ENCODE measurements around the gene ARL6IP4.
"Not testable (repeated sequence)": the region's sequence is repeated elsewhere in the genome, so short reads cannot be mapped to it uniquely, and the experiment has no call there.

ARL6IP4 gene

GRCh38 chr12:123010681-123011080, 30.2 kb downstream of the ARL6IP4 start:
- no peak for DNase-seq (ENCODE audit: low read depth in 2 of 2)

- no peak for DNase-seq (ENCODE audit: low read depth in 2 of 2)
Measured at GRCh38 chr12:123011701-123012100, 31.2 kb downstream of the ARL6IP4 start.

GRCh38 chr12:123013185-123014095, 33.0 kb downstream of the ARL6IP4 start:
- no peak for DNase-seq (ENCODE audit: low read depth in 2 of 2)

GRCh38 chr12:123014473-123014872, 34.0 kb downstream of the ARL6IP4 start:
- not testable (repeated sequence) for DNase-seq (ENCODE audit: low read depth in 2 of 2)

GRCh38 chr12:123017753-123018152, 37.3 kb downstream of the ARL6IP4 start:
- no peak for DNase-seq (ENCODE audit: low read depth in 2 of 2)

- DNase-seq (ENCODE audit: low read depth in 2 of 2) = no peak
Measured at GRCh38 chr12:123019841-123020138, 39.3 kb downstream of the ARL6IP4 start.

- no peak for DNase-seq (ENCODE audit: low read depth in 2 of 2)
Measured at GRCh38 chr12:123021688-123022604, 41.5 kb downstream of the ARL6IP4 start.

- no peak for DNase-seq (ENCODE audit: low read depth in 2 of 2)
Measured at GRCh38 chr12:123022846-123023245, 42.4 kb downstream of the ARL6IP4 start.

- no peak for DNase-seq (ENCODE audit: low read depth in 2 of 2)
Measured at GRCh38 chr12:123024819-123025391, 44.4 kb downstream of the ARL6IP4 start.

- DNase-seq (ENCODE audit: low read depth in 2 of 2) = no peak
Measured at GRCh38 chr12:123026094-123026853, 45.8 kb downstream of the ARL6IP4 start.

- no peak for DNase-seq (ENCODE audit: low read depth in 2 of 2)
Measured at GRCh38 chr12:123027726-123028445, 47.4 kb downstream of the ARL6IP4 start.

GRCh38 chr12:123028475-123028874, 48.0 kb downstream of the ARL6IP4 start:
- no peak for DNase-seq (ENCODE audit: low read depth in 2 of 2)

- DNase-seq (ENCODE audit: low read depth in 2 of 2) = no peak
Measured at GRCh38 chr12:123029550-123029949, 49.1 kb downstream of the ARL6IP4 start.

GRCh38 chr12:123030686-123031085, 50.2 kb downstream of the ARL6IP4 start:
- DNase-seq (ENCODE audit: low read depth in 2 of 2) = no peak

- no peak for DNase-seq (ENCODE audit: low read depth in 2 of 2)
Measured at GRCh38 chr12:123031171-123031845, 50.8 kb downstream of the ARL6IP4 start.

Measured in stimulated activated CD8-positive, alpha-beta memory T cell treated with anti-CD3 and anti-CD28 coated beads, Interleukin-2, amount 100 ng/mL, for 1 hour (primary cell).